Hematopoietic multipotent progenitor cell (in vitro differentiated cells): ENCODE results near the gene HADHB. TPM values are rescaled to one million over a fixed set of nuclear protein-coding genes. Genes with fewer than 3 reads are reported as not detected.

Experiments
- DNase-seq, 3 donors: peaks; one replicate each; pipeline ENCODE4 v3.0.0-alpha.2; 2011 to 2015; ENCODE audit warnings: low read depth in 2 of 3, low spot score in 2 of 3
- total RNA-seq: library from RNA; depleted of rRNA; stranded (reverse); fragments of >200 nt; gene quantifications from one replicate; pipeline ENCODE4 v1.2.3, GENCODE V29; 2012

HADHB gene
- 82.9 TPM for total RNA-seq

DNA sequence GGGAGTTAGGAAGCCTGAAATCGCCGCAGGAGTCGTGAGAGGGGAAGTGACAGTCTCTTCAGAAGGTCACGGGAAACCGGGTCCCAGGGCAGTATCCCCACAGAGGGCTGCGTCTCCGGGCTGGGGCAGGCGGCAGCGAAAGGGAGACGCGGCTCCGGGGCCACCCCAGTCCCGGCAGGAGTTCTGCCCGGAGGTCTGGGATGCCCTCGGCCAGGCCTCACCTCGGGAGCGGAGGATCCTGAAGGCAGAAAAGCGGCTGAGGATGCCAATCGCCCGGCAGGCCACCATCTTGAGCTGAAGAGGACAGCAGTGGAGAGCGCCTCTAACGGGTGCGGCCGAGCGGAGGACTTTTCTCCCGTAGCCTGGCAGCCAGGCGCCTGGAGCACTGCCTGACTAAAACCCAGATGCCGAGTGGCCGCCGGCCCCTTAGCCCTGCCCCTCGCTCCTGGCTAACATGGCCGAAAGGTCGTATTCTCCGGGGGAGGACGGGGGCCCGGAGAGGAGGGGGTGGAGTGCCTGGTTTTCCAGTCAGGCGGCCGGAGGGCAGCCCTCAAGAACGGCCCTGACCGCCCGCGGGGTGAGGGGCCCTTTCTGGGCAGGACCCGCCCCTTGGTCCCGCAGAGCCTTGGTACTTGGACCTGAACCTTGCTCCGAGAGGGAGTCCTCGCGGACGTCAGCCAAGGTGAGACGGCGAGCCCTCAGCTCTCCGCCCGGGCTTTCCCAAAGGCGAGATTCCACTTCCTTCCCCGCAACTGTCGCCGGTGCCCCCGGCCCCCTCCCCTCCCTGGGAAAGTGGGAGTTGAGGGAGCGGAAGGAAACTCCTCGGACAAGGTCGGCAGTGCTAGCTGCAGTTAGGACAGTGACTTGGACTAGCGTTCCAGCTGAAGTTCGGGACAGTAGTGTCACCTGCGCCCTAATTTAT lies at the start of gene HADHB, which contains the start of gene HADHA:
HADHB (plus strand) TSS at position 631 of the 922 bp plus-strand sequence. CDS start 9,316 bp downstream, outside the sequence.
HADHA (minus strand) TSS at position 324 of the 922 bp plus-strand sequence; CDS start at position 288, 36 bp downstream.
- DNase-seq = peak; percentile 87 to 91 (median 89)

DNA sequence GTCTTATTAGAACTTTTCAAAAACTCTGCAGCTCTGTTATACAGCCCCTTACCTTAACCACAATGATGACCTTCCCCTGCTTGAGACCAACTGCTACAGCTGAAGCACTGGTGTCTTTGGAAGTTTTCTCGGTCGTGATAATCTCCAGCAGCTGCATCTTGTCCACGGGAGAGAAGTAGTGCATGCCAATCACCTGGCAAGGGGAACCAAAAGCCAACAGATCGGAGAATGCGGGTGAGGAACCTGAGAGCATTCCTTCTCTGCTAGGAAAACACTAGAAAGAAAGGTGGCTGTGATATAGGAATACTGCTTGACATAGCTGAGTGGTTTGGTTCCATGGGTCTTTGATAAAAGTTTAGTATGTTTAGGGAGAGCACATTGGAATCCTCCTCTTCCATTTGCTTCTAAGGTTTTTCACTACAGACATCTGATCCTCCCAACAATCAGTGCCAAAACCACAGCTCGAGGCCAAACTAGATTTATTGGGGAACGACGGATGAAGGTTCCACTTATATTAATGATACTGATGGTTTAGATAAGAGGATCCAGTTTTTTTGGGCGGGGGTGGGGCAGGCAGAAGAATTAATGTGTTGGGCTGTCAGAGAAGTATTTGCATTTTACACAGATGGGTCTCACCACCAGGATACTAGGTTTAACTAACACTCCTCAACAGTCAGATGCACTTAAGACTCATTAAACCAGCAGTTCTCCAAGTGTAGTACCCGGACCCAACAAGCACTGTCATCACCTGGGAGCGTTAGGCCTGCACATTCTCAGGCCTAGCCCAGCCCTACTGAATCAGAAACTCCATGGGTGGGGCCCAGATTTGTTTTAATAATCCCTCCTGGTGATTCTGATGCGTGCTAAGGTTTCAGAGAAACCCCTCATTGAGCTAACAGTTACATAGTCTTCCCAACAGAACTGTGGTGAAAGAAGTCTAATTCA lies 49.4 kb upstream of the HADHB start:
- DNase-seq = no peak

DNA sequence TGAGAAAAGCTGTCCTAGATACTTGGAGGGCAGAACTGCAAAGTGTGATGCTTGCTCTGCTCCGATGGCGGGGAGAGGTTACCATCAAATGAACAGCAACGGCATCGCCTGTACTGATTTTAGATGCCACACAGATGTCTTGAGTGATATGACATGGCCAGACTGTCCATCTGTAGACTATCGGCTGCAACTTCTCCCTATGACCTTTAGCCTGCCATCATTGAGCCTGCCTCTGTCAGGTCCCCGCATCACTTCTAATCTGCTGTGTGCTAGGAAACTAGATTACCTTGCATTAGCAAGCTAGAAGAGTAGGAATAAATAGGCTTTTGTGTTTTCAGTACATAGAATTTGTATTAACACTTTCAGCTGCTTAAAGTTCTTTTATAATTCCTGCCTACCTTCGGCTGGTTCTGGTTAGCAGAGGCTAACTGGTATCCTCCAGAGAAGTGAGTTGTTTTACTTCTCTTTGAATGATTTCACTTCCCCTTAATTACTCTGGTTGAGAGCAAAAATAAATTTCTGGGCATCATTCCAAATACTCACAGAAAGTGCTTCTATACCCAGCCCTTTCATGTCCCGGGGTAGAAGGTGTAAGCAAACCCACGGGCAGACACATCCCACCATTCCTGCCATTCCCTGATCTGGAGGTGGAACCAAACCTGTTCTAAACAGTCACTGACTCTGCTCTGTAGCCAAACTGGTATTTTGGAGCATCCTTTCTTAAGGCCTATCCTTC lies 47.9 kb upstream of the HADHB start:
- DNase-seq = peak in 1 of 3 donors; percentile 39

DNA sequence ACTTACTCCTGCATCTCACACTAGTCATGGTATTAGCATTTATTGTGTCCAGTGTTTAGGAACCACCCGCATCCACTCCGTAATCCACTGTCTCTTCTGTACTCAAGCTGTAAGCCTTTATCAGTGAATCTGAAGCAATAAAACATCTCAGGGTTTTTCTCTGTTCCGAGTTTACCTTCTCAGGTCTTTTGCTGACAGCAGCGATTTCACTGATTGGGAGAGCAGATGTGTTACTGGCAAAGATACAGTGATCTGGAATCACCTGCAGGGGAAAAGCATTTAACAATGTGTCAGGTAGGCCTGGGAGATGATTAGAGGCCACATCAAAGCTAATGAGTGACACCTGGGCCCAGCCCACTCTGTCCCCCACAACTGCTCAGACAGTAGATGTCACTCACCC lies 47.2 kb upstream of the HADHB start:
- no peak for DNase-seq

DNA sequence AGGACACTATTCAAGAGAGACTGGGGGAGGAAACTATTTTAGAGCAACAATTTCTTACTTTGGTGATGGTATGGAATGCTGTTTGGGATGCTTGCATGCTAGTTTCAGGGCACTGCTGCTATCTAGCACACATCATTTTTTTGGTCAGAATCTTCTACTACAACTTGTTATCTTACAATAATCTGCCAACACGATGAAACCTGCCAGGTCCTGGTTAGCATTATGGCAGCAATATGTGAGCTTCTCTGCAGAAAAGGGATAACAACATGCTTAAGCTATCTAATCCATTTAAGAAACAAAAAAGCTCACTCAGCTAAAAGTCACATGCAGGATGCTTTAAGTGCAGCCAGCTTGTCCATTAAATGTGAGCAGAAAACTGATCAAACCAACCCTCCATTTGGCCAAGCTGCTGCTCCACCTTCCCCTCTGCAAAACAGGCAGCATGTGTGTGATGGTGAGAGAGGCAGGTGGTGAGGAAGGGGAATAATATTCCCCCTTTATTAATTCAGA lies 41.7 kb upstream of the HADHB start:
- no peak for DNase-seq

DNA sequence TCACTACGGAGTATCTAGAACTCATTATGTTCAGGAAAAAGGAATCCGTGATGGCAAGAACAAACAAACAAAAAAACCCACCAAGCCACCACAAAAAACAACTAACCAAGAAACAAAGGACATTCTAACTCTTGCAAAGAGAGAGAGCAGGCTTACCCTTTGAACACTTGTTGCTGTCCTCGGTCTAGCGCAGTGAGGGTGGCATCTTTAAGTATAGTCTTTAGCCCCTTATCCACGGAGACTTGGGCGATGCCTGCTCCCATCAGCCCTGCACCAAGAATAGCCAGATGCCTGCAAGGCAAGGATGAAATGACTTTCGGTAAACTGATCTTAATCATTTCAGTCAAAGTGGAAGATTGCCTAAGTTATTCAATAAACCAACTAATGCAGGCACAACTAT lies 40.8 kb upstream of the HADHB start:
- DNase-seq = no peak

DNA sequence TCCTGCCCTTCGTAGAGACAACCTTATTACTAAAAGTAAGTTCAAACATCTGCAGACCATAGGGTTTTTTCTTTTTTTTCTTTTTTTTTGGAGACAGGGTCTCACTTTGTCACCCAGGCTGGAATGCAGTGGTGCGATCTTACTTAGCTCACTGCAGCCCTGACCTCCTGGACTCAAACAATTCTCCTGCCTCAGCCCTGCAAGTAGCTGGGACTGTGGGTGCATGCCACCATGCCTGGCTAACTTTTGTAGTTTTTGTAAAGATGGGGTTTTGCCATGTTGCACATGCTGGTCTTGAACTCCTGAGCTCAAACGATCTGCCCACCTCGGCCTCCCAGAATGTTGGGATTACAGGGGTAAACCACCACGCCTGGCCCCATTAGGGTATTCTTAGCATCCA lies 32.7 kb upstream of the HADHB start:
- no peak for DNase-seq

DNA sequence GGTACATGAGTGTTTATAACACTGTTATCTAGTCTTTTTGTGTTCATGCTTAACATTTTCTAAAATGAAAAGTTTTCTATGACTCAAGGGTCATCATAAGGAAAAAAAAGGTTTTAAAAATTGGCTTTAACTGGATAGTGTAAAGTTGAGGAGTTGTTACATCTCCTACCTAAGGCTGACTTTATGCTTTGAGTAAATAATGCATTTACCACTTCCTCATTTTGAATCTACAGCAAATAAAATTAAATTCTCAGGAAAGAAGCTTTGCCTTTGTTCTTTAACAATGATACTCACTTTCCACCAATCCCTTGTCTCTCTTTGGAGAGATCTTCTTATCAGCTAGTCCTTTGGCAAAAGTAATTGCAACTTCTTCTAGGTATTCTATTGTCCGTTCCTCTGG lies 30.0 kb upstream of the HADHB start:
- DNase-seq = no peak

DNA sequence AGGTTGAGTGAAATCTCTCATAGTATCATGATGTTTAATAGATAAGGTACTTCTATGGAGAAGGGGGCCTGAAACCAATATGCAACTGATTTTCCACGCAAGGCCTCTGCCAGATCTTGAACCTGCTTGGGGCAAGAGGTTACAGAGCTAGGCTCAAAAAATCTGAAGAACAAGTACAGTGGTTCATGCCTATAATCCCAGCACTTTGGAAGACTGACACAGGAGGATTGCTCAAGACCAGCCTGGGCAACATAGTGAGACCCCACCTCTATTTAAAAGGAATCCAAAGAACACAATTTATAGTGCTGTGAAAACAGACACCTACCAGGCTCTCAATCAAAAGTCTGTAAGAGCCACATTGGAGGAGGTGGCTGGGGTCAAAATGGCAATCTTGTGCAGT lies 28.9 kb upstream of the HADHB start:
- DNase-seq = no peak

DNA sequence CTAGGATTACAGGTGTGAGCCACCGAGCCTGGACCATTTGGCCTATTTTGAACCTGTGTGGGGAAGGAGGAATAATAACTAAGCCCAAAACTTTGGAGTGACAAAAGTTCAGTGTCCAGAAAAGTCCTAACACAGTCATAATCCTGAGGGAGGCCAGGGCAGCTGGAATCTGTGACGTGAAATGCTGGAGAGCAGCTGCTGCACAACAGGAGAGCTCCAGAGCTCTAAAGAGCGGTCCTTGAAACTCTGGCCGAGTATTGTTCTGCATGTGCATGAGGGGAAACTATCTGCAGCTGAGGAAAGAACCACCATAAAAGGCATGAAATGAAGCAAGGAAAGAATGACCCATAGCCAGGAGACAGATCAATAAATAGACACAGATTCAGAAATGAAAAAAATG lies 28.2 kb upstream of the HADHB start:
- no peak for DNase-seq

DNA sequence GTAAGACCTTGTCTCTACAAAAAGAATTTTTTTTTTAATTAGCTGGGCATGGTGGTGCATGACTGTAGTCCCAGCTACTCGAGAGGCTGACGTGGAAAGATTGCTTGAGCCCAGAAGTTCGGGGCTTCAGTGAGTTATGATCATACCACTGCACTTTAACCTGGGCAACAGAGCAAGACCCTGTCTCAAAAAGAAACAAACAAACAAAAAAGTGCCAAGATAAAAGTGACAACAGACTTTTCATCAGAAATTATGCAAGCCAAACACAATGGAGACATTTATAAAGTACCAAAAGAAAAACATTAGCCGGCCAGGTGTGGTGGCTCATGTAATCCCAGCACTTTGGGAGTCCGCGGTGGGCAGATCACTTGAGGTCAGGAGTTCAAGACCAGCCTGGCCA lies 27.0 kb upstream of the HADHB start:
- peak in 1 of 3 donors; percentile 27 for DNase-seq

DNA sequence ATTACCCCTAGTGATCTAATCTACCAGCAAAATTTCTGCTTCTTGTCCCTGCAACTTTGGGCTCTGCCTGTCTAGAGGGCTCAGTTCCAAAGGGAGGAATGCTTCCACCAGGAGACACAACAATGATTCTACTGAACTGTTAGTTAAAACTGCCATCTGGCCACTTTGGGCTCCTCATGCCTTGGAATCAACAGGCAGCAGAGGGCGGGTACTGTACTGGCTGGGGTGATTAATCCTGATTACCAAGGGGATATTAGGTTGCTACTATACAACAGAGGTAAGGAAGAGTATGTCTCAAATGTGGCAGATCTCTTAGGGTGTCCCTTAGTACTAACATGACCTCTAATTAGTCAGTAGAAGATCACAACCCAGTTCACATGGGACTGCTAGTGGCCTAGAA lies 21.7 kb upstream of the HADHB start:
- DNase-seq = no peak

DNA sequence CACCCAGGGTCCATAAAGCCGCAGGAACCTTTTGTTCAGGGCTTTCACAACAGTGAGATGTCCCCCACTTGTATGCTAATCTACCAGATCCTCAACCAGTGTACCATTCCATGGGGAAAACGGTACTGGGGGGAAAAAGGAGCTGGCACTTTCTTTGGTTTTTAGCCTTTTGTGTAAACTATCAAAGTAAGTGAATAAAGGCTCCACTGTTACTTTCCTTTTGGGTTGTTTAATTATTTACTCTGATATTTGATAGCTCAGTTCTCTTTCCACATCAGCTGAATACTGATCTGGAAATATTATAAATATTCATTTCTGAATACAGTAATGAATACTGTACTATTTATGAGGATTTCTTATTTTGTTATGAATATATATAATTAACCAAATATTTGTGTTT lies 20.6 kb upstream of the HADHB start:
- DNase-seq = no peak

DNA sequence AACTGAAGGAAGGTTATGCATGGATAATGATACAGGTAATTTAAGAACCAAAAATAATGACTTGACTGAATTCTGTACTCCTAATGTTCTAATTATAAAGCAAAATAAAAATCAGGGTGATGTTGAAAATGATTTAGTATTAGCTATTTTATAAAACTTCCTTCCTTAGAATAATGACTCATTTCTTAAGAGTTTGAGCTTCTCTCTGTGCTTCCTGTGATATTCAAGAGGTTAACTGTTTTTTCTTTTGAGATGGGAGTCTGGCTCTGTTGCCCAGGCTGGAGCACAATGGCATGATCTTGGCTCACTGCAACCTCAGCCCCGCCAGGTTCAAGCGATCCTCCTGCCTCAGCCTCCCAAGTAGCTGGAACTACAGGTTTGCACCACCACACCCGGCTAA lies 15.1 kb upstream of the HADHB start:
- no peak for DNase-seq

DNA sequence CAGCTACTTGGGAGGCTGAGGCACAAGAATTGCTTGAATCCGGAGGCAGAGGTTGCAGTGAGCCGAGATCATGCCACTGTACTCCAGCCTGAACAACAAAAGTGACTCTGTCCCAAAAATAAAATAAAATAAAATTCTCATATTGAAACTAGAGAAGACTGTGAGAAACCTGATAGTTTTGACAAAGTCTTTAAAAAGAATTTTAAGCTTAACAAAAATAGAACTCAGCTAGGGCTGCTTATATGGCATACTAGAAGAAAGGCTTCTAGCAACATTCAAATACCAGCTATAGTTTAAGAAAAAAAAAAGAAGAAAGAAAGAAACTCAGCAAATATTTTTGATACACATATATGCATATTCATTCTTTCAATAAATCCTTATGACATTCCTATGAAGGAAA lies 13.9 kb upstream of the HADHB start:
- no peak for DNase-seq

DNA sequence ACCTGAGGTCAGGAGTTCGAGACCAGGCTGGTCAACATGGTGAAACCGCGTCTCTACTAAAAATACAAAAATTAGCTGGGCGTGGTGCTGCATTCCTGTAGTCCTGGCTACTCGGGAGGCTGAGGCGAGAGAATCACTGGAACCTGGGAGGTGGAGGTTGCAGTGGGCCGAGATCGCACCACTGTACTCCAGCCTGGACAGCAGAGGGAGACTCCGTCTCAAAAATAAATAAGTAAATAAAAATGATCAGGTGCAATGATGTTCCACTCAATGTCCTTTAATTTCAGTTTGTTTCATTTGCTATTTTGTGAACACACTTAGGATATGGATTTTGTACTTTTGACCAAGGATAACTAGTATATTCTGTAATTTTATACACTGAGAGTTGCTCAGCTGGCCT lies 9.7 kb upstream of the HADHB start:
- peak in 1 of 3 donors; percentile 37 for DNase-seq

DNA sequence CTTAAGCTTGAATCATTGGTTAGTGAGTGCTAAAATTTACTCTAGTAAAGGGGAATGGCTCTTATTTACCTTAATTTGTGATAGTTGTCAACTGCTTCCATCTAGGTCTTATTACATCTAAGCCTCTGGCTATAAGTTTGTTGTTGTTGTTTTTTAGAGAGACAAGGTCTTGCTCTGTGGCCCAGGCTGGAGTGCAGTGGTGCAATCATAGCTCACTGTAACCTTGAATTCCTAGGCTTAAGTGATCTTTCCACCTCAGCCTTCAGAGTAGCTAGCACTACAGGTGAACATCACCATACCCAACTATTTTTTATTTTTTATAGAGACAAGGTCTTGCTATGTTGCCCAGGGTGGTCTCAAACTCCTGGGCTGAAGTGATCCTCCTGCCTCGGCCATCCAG lies 6.9 kb upstream of the HADHB start:
- no peak for DNase-seq

DNA sequence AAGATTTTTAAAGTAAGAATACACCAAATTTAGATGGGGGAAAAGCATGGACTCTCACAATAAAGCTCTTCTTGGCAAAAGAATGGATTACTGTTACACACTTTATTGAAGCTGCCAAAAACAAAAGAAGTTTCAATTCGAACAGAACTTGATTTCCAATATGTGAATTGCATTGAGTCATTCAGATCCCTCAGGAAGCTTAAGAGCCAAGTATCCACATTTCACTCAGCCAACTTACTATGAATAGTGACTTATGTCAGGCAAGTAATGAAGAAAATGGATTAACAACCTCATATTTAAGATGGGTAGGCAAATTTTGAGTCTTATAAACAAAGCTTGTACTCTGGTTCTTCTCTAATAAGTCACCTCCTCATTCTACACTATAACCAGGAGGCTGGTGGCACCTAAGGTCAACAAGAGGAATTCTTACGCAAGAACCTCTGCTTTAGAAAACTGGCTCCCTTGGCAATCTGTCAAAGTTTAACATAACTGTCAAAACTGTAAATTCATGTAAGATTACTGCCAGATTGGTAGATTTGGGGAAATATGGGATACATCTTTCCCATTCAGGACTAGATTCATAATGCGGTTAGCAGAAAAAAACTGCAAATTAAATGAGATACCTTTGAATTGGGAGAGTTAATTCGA lies 6.3 kb upstream of the HADHB start:
- DNase-seq = no peak

DNA sequence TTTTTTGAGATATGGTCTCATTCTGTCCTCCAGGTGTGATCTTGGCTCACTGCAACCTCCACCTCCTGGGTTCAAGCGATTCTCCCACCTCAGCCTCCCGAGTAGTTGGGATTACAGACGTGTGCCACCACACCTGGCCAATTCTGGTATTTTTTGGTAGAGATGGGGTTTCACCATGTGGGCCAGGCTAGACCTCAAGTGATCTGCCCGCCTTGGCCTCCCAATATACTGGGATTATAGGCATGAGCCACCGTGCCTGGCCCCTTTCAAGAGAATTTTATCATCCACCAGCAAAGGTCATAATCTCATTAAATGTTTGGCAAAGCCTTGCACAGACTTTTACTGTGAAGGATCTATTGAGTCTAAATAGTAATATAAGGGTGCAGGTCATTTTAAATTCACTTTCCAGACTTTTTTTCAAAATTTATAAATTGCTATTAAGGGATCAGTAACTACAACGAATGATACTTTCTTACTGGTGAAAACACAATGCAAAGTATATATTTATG lies 2.8 kb upstream of the HADHB start:
- no peak for DNase-seq
